Peyer's patch (tissue), 4 donors: ENCODE data around the gene SH3RF3. TPM values are rescaled to one million over a fixed set of nuclear protein-coding genes. Genes with fewer than 3 reads are reported as not detected.

Experiments
- DNase-seq, 3 donors: peaks; one replicate each; pipeline ENCODE4 v3.0.0-alpha.2; 2017 to 2019
- H3K27ac ChIP-seq, 4 donors: fragments of 200-600 bp; sonication (generic); one replicate each; pipeline ENCODE4 v1.5.1; 2016 to 2019
- H3K27me3 ChIP-seq, 2 donors: fragments of 200-600 bp; sonication (generic); one replicate each; pipeline ENCODE4 v1.5.1; 2019
- H3K36me3 ChIP-seq, 3 donors: fragments of 200-600 bp; sonication (generic); one replicate each; pipeline ENCODE4 v1.5.1; 2016 to 2019
- H3K4me1 ChIP-seq, 4 donors: fragments of 200-600 bp; sonication (generic); one replicate each; pipeline ENCODE4 v1.5.1; 2016 to 2019
- H3K4me3 ChIP-seq, 4 donors: fragments of 200-600 bp; sonication (generic); 1 replicate in 3 of 4; 2 replicates in 1 of 4; pipeline ENCODE4 v1.5.1; 2016 to 2019; ENCODE audit warnings: mild to moderate bottlenecking in 1 of 4
- H3K9me3 ChIP-seq, 4 donors: fragments of 200-600 bp; sonication (generic); one replicate each; pipeline ENCODE4 v1.5.1; 2016 to 2019; ENCODE audit warnings: mild to moderate bottlenecking in 1 of 4
- POLR2A ChIP-seq, 2 donors: fragments of 450-650 bp; IDR thresholded peaks; one replicate each; pipeline ENCODE4 v1.5.1; 2017; ENCODE audit warnings: antibody characterized with exemption in 2 of 2, mild to moderate bottlenecking in 2 of 2, moderate library complexity in 2 of 2
- total RNA-seq, 4 donors: library from RNA; depleted of rRNA; stranded (reverse); fragments of >200 nt; gene quantifications; one replicate each; pipeline ENCODE4 v1.1.0, GENCODE V29; 2016
- TF ChIP-seq, protein P1 (sequence below), 6 experiments: fragments of 450-650 bp in 4 of 6; fragments of 200-600 bp in 2 of 6; sonication (generic) in 1 of 6; IDR thresholded peaks; one replicate each; pipeline ENCODE4 v1.5.1; 2017 to 2019; ENCODE audit warnings: antibody characterized with exemption in 6 of 6, mild to moderate bottlenecking in 3 of 6, moderate library complexity in 1 of 6

SH3RF3 gene
- total RNA-seq, 4 donors from 2014 or later: 1.1 to 5.0 (median 3.3) TPM

DNA sequence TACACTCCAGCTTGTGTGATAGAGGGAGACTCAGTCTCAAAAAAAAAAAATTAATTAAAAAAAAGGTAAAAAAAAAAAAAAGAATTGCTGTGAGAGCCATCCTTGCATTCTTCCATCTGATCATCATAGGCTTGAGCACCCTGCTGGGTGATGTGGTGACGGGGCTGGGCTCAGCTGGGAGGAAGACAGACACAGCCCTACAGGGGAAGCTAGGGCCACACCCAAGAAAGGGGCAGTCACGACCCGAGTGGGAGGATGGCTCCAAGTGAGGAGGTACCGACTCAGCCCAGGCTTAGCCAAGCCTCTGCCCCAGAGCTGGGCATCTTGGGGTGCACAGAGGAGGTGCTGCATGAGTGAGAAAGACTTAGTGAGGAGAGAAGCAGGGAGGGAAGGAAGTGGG is 165.5 kb downstream of the SH3RF3 start:
- DNase-seq: no peak
- TF ChIP-seq, protein P1, sequence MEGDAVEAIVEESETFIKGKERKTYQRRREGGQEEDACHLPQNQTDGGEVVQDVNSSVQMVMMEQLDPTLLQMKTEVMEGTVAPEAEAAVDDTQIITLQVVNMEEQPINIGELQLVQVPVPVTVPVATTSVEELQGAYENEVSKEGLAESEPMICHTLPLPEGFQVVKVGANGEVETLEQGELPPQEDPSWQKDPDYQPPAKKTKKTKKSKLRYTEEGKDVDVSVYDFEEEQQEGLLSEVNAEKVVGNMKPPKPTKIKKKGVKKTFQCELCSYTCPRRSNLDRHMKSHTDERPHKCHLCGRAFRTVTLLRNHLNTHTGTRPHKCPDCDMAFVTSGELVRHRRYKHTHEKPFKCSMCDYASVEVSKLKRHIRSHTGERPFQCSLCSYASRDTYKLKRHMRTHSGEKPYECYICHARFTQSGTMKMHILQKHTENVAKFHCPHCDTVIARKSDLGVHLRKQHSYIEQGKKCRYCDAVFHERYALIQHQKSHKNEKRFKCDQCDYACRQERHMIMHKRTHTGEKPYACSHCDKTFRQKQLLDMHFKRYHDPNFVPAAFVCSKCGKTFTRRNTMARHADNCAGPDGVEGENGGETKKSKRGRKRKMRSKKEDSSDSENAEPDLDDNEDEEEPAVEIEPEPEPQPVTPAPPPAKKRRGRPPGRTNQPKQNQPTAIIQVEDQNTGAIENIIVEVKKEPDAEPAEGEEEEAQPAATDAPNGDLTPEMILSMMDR (IDR thresholded peaks at IDR 0.05): no peak
- TF ChIP-seq POLR2A (IDR thresholded peaks at IDR 0.05): no peak
- Histone ChIP-seq H3K4me1 (no peaks in the 10 kb centered on the region), H3K4me3 (no peak overlapping the region), H3K9me3 (no peaks in the 10 kb centered on the region), H3K27ac (no peak overlapping the region), H3K27me3 (no peaks in the 10 kb centered on the region), H3K36me3 (no peaks in the 10 kb centered on the region)

DNA sequence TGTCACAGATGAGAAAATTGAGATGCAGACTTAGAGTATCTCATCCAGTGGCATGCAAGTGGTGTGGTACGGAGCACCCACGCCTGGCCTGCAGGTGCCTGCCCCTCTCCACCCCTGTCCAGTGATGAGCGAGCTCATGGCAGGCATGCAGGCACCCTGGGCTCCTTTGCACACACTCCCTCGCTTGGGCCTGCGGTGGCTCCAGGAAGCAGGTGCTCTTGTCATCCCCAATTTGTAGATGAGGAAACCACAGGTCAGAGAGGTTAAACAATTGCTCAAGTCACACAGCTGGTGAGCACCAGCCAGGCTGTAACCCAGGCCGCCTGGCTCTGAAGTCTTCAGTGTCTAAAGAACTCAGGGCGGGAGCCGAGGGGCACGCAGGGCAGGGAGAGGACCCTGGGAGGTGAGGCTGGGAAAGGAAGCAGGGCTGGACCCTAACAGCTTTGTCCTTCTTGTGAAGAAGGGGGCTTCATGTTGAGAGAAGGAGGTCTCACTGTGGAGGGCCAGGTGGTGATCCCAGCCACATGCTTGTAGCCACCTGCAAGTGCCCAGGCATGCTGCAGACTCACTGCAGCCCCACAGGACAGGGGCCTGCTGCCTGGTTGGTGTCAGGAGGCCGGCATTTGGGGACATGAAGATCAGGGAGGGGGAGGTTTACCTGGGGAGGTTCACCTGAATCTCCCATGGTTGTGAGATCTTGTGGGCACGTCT is 166.2 kb downstream of the SH3RF3 start:
- H3K4me1 ChIP-seq: no peaks in the 10 kb centered on the region
- no peaks in the 10 kb centered on the region for H3K9me3 ChIP-seq
- no peaks in the 10 kb centered on the region for H3K27me3 ChIP-seq
- H3K4me3 ChIP-seq: no peak overlapping the region
- no peak overlapping the region for H3K27ac ChIP-seq
- H3K36me3 ChIP-seq: no peaks in the 10 kb centered on the region
- no peak for DNase-seq
- TF ChIP-seq, protein P1 (IDR thresholded peaks at IDR 0.05): no peak
- TF ChIP-seq POLR2A (IDR thresholded peaks at IDR 0.05): no peak

DNA sequence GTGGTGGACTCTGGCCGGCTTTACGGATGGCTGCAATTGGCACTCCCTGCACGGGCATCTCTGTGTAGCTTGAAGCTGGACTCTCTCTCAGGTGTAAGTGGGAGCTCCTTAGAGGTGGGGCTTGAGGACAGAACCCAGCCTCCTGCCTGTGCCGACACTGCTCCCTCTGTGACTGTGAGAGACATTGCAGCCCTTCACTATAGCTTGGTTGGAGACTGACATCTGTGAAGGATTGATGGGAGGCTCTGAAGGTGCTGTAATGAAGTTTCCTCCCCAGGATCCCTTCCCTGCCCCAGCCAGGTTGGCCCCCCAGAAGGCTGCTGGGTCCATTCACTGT is 166.7 kb downstream of the SH3RF3 start:
- no peak for TF ChIP-seq POLR2A (IDR thresholded peaks at IDR 0.05)
- TF ChIP-seq, protein P1 (IDR thresholded peaks at IDR 0.05): no peak
- no peaks in the 10 kb centered on the region for H3K9me3 ChIP-seq
- no peak for DNase-seq
- no peaks in the 10 kb centered on the region for H3K27me3 ChIP-seq
- H3K4me1 ChIP-seq: no peaks in the 10 kb centered on the region
- no peaks in the 10 kb centered on the region for H3K36me3 ChIP-seq
- no peak overlapping the region for H3K4me3 ChIP-seq
- no peak overlapping the region for H3K27ac ChIP-seq

DNA sequence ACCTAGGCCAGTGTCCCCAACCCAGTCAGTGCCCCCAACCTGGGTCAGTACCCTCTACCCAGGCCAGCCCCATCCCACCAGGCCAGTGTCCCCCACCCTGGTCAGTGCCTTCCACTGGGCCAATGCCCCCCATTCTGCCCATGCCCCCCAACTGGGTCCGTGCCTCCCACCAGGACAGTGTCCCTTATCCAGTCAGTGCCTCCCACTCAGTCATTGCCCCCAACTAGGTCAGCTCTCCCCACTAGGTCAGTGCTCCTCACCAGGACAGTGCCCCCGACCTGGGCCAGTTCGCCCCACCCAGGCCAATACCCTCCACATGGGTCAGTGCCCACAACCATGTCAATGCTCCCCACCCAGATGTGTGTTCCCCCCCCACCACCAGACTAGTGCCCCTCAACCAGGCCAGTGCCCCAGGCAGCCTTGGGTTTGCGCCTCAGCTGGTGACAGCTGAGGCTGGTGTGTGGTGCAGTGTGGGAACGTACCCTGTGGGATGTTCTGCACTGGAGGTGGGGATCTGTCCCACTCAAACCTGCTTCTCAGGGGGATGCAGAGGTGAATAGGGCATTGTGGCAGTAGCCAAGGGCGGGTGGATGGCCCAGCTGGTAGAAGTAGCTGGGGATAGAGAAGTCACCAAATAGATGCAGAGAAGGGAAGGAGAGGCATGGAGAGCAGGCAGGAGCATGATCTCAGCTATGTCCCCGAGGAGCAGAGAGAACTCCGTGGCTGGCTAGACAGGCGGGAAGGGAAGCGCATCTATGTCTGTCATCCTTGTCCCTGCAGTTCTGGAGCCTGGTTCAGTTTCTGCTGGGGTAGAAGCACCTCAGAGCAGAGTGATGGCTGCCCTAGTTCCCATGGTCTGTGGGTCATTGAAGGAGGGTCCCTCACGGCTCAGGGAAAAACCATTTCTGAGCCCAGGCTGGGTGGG is 168.8 kb downstream of the SH3RF3 start:
- Histone ChIP-seq H3K36me3 (no peaks in the 10 kb centered on the region), H3K9me3 (no peaks in the 10 kb centered on the region), H3K27ac (no peak overlapping the region), H3K4me1 (no peaks in the 10 kb centered on the region), H3K4me3 (no peak overlapping the region), H3K27me3 (no peaks in the 10 kb centered on the region)
- DNase-seq: no peak
- TF ChIP-seq POLR2A (IDR thresholded peaks at IDR 0.05): no peak
- TF ChIP-seq, protein P1 (IDR thresholded peaks at IDR 0.05): no peak

DNA sequence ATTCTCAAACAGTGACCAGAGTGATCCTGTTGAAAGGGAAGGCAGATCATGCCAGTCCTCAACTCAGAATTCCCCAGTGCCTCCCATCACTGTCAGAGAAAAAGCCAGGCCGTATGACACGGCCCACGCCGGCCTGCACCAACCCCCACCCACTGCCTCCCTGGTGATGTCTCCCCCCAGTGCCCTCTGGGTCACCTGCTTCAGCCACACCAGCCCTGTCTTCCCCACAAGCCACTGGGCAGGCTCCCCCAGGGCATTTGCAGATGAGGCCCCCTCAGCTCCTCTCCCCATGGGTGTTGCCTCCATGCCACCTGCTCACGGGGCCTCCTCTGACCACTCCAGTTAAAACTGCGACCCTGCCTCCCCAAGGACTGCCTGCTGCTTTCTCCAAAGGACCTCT is 169.8 kb downstream of the SH3RF3 start:
- Histone ChIP-seq H3K27ac (no peak overlapping the region), H3K36me3 (no peaks in the 10 kb centered on the region), H3K4me1 (no peaks in the 10 kb centered on the region), H3K27me3 (no peaks in the 10 kb centered on the region), H3K9me3 (no peaks in the 10 kb centered on the region), H3K4me3 (no peak overlapping the region)
- TF ChIP-seq, protein P1 (IDR thresholded peaks at IDR 0.05): no peak
- TF ChIP-seq POLR2A (IDR thresholded peaks at IDR 0.05): no peak
- no peak for DNase-seq
